ENCODE measurements around the gene ADGRL3.

DNA sequence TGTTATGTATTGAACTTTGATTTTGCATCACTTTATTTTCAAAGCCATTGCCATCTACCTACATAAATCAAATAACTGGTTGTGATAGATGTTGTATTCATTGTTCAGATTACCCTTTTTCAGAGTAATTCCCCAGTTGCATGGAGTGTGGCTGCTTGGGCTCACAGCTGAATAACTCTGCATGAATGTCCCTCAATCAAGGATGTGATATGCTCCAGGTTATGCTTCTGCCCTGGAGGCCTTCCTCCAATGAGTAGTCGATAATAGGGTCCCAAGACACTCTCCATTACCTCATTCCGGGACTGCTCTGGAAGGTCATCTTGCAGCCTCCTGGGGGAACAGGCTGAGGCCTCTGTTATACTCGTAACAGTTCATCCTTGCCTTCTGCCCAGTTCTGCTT, 251.8 kb downstream of the ADGRL3 start:
- no peak for TF ChIP-seq POLR2A (IDR thresholded peaks at IDR 0.05)
- TF ChIP-seq, protein P1, sequence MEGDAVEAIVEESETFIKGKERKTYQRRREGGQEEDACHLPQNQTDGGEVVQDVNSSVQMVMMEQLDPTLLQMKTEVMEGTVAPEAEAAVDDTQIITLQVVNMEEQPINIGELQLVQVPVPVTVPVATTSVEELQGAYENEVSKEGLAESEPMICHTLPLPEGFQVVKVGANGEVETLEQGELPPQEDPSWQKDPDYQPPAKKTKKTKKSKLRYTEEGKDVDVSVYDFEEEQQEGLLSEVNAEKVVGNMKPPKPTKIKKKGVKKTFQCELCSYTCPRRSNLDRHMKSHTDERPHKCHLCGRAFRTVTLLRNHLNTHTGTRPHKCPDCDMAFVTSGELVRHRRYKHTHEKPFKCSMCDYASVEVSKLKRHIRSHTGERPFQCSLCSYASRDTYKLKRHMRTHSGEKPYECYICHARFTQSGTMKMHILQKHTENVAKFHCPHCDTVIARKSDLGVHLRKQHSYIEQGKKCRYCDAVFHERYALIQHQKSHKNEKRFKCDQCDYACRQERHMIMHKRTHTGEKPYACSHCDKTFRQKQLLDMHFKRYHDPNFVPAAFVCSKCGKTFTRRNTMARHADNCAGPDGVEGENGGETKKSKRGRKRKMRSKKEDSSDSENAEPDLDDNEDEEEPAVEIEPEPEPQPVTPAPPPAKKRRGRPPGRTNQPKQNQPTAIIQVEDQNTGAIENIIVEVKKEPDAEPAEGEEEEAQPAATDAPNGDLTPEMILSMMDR (IDR thresholded peaks at IDR 0.05) = no peak

Measured in adrenal gland (tissue), 5 donors.